H1 (cell line): ENCODE data around the gene ZFP30. TPM values are rescaled to one million over a fixed set of nuclear protein-coding genes. Genes with fewer than 3 reads are reported as not detected.

Source experiments
- CTCF ChIA-PET: fragments of 300-600 bp; sonication (Branson Sonifier 250); formaldehyde crosslinking; loops from one replicate; lab custom pipeline; 2021; ENCODE audit not compliant: partially characterized antibody; lab: Charles Lee
- POLR2A ChIA-PET: fragments of 300-600 bp; sonication (Branson Sonifier 250); formaldehyde crosslinking; loops from one replicate; lab custom pipeline; 2021; ENCODE audit warnings: inconsistent platforms; ENCODE audit not compliant: partially characterized antibody; lab: Charles Lee
- DNase-seq, 2 experiments: peaks; one replicate each; pipeline versions ENCODE4 v3.0.0 to v3.0.0-alpha.2; 2010 to 2022; ENCODE audit warnings: low spot score in 2 of 2, low read depth in 1 of 2, mixed read lengths in 1 of 2
- FAIRE-seq: peaks from 2 replicates; lab custom pipeline; 2011; peaks lifted over from hg19 to GRCh38; lab: Jason Lieb, UNC
- H2AFZ ChIP-seq: 2 replicates; pipeline ENCODE4 v1.8.1; 2012; ENCODE audit warnings: low read length, inconsistent platforms
- H2AK5ac ChIP-seq: 2 replicates; pipeline ENCODE4 v1.6.1; 2013; ENCODE audit warnings: low read depth, low read length
- H2BK120ac ChIP-seq: replicated peaks from 2 replicates; pipeline ENCODE3; 2013; ENCODE audit warnings: low read depth, low read length, inconsistent platforms
- H2BK12ac ChIP-seq: 2 replicates; pipeline ENCODE4 v1.6.1; 2013; ENCODE audit warnings: low read depth, low read length
- H2BK15ac ChIP-seq: 2 replicates; pipeline ENCODE4 v1.6.1; 2013; ENCODE audit warnings: low read length
- H2BK20ac ChIP-seq: 2 replicates; pipeline ENCODE4 v1.6.1; 2013; ENCODE audit warnings: low read length
- H2BK5ac ChIP-seq: 2 replicates; pipeline ENCODE4 v1.6.1; 2013; ENCODE audit warnings: low read depth, low read length
- H3K14ac ChIP-seq: 2 replicates; pipeline ENCODE4 v1.6.1; 2013; ENCODE audit warnings: inconsistent platforms; ENCODE audit not compliant: insufficient read length
- H3K18ac ChIP-seq: 2 replicates; pipeline ENCODE4 v1.6.1; 2013; ENCODE audit warnings: low read length; ENCODE audit errors: extremely low read depth
- H3K23ac ChIP-seq: 2 replicates; pipeline ENCODE4 v1.6.1; 2013; ENCODE audit warnings: inconsistent platforms; ENCODE audit not compliant: insufficient read length
- H3K23me2 ChIP-seq: 2 replicates; pipeline ENCODE4 v1.6.1; 2013; ENCODE audit warnings: low read depth, low read length
- H3K27ac ChIP-seq: 2 replicates; pipeline ENCODE4 v1.6.1; 2011; ENCODE audit warnings: low read depth, low read length, inconsistent platforms
- H3K27me3 ChIP-seq, 4 experiments: replicated peaks in 1 of 4; 1 replicate in 1 of 4; 2 replicates in 3 of 4; pipeline versions ENCODE4 v1.6.1 to v1.8.1; 2011 to 2013; ENCODE audit warnings: low read length in 3 of 4, mild to moderate bottlenecking in 3 of 4, inconsistent platforms in 2 of 4, mixed read lengths in 2 of 4, moderate library complexity in 1 of 4; ENCODE audit not compliant: control insufficient read depth in 3 of 4, insufficient read depth in 3 of 4; ENCODE audit errors: extremely low read depth in 1 of 4
- H3K36me3 ChIP-seq, 4 experiments: 2 replicates each; pipeline versions ENCODE4 v1.6.1 to v1.8.1; 2011 to 2013; ENCODE audit warnings: mild to moderate bottlenecking in 4 of 4, low read length in 3 of 4, moderate library complexity in 2 of 4, control low read depth in 1 of 4, inconsistent platforms in 1 of 4; ENCODE audit not compliant: insufficient read depth in 4 of 4, control insufficient read depth in 2 of 4
- H3K4ac ChIP-seq: replicated peaks from 2 replicates; pipeline ENCODE3; 2013; ENCODE audit warnings: low read length, low read depth, mixed read lengths, inconsistent platforms; ENCODE audit not compliant: insufficient read length
- H3K4me1 ChIP-seq, 4 experiments: replicated peaks in 1 of 4; 1 replicate in 1 of 4; 2 replicates in 3 of 4; pipeline versions ENCODE4 v1.6.1 to v1.8.1; 2011 to 2013; ENCODE audit warnings: low read length in 3 of 4, inconsistent platforms in 2 of 4, mixed read lengths in 1 of 4; ENCODE audit not compliant: insufficient read depth in 4 of 4, control insufficient read depth in 3 of 4
- H3K4me2 ChIP-seq, 2 experiments: 2 replicates each; pipeline versions ENCODE4 v1.6.1 to v1.8.1; 2011 to 2013; ENCODE audit warnings: low read depth in 2 of 2, low read length in 2 of 2, control low read depth in 1 of 2, inconsistent platforms in 1 of 2, mild to moderate bottlenecking in 1 of 2; ENCODE audit not compliant: insufficient read depth in 1 of 2
- H3K4me3 ChIP-seq, 4 experiments: fragments of 200-600, 300-600 bp in 1 of 4; sonication (generic), shearing (Covaris generic), sonication (Bioruptor Twin) in 1 of 4; 2 replicates each; pipeline versions ENCODE4 v1.5.1 to v1.8.1; 2011 to 2016; ENCODE audit warnings: low read length in 4 of 4, low read depth in 3 of 4, control low read depth in 2 of 4, inconsistent platforms in 2 of 4, mild to moderate bottlenecking in 2 of 4, mixed read lengths in 1 of 4, moderate library complexity in 1 of 4; ENCODE audit not compliant: insufficient read depth in 2 of 4; ENCODE audit errors: extremely low read depth in 1 of 4
- H3K56ac ChIP-seq: replicated peaks from 2 replicates; pipeline ENCODE3; 2013; ENCODE audit warnings: low read depth, mild to moderate bottlenecking, mixed read lengths, low read length, inconsistent platforms; ENCODE audit not compliant: insufficient read length
- H3K79me1 ChIP-seq: 2 replicates; pipeline ENCODE4 v1.6.1; 2013; ENCODE audit warnings: low read depth, low read length, control low read depth
- H3K79me2 ChIP-seq, 2 experiments: 2 replicates each; pipeline versions ENCODE4 v1.6.1 to v1.8.1; 2012 to 2013; ENCODE audit warnings: low read length in 2 of 2, mild to moderate bottlenecking in 2 of 2, inconsistent platforms in 1 of 2; ENCODE audit not compliant: insufficient read depth in 2 of 2, control insufficient read depth in 1 of 2
- H3K9ac ChIP-seq, 4 experiments: replicated peaks in 1 of 4; 1 replicate in 1 of 4; 2 replicates in 3 of 4; pipeline versions ENCODE4 v1.6.1 to v1.8.1; 2011 to 2013; ENCODE audit warnings: low read depth in 3 of 4, low read length in 3 of 4, control low read depth in 2 of 4, mild to moderate bottlenecking in 2 of 4, moderate library complexity in 2 of 4, inconsistent platforms in 1 of 4; ENCODE audit errors: extremely low read depth in 1 of 4
- H3K9me3 ChIP-seq, 2 experiments: 2 replicates each; pipeline versions ENCODE4 v1.6.1 to v1.8.1; 2012 to 2013; ENCODE audit warnings: mild to moderate bottlenecking in 2 of 2, moderate library complexity in 2 of 2, control low read depth in 1 of 2, inconsistent platforms in 1 of 2, low read depth in 1 of 2, low read length in 1 of 2, mixed read lengths in 1 of 2; ENCODE audit not compliant: insufficient read depth in 2 of 2
- H4K20me1 ChIP-seq, 2 experiments: replicated peaks in 1 of 2; 2 replicates each; pipeline versions ENCODE3 to v1.8.1; 2011 to 2013; ENCODE audit warnings: inconsistent platforms in 2 of 2, low read length in 2 of 2, mild to moderate bottlenecking in 1 of 2; ENCODE audit not compliant: insufficient read depth in 2 of 2, control insufficient read depth in 1 of 2
- H4K5ac ChIP-seq: 2 replicates; pipeline ENCODE4 v1.6.1; 2013; ENCODE audit warnings: low read length, low read depth, mixed read lengths, inconsistent platforms; ENCODE audit not compliant: insufficient read length
- H4K8ac ChIP-seq: 2 replicates; pipeline ENCODE4 v1.8.0; 2013; ENCODE audit warnings: mild to moderate bottlenecking, moderate library complexity, low read length, inconsistent platforms; ENCODE audit not compliant: insufficient read depth; ENCODE audit errors: extremely low read depth
- H4K91ac ChIP-seq: replicated peaks from 2 replicates; pipeline ENCODE3; 2013; ENCODE audit warnings: low read length, mixed read lengths, inconsistent platforms; ENCODE audit not compliant: insufficient read length
- CHD1 ChIP-seq: IDR thresholded peaks from 2 replicates; pipeline ENCODE4 v1.6.1; 2012; ENCODE audit warnings: low read depth, low read length, improper control_type of control experiment
- CHD2 ChIP-seq: IDR thresholded peaks from 2 replicates; pipeline ENCODE4 v1.6.1; 2012; ENCODE audit warnings: low read length, improper control_type of control experiment
- EP300 ChIP-seq, 2 experiments: IDR thresholded peaks; 1 replicate in 1 of 2; 2 replicates in 1 of 2; pipeline ENCODE4 v1.6.1; 2011 to 2012; ENCODE audit warnings: low read depth in 2 of 2, low read length in 2 of 2, mild to moderate bottlenecking in 2 of 2, borderline replicate concordance in 1 of 2, inconsistent platforms in 1 of 2, moderate library complexity in 1 of 2
- MAX ChIP-seq: IDR thresholded peaks from 2 replicates; pipeline ENCODE4 v1.6.1; 2012; ENCODE audit warnings: inconsistent platforms
- PHF8 ChIP-seq: fragments of 200-600 bp; sonication (generic); conservative IDR thresholded peaks from 2 replicates; pipeline ENCODE4 v1.7.1; 2012; ENCODE audit warnings: low read depth, mild to moderate bottlenecking, inconsistent platforms, low read length, moderate library complexity
- POU5F1 ChIP-seq: IDR thresholded peaks from 2 replicates; pipeline ENCODE4 v1.6.1; 2011; ENCODE audit warnings: low read depth, mild to moderate bottlenecking, low read length, moderate library complexity
- TCF12 ChIP-seq: IDR thresholded peaks from 2 replicates; pipeline ENCODE4 v1.6.1; 2011; ENCODE audit warnings: low read depth, mild to moderate bottlenecking, low read length
- YY1 ChIP-seq: IDR thresholded peaks from 2 replicates; pipeline ENCODE4 v1.6.1; 2011; ENCODE audit warnings: low read depth, mild to moderate bottlenecking, low read length
- ZNF274 ChIP-seq: IDR thresholded peaks from 2 replicates; pipeline ENCODE4 v1.7.0; 2012; ENCODE audit warnings: low read length, borderline replicate concordance; ENCODE audit errors: extremely low read depth
- WGBS, 2 experiments: shearing (Covaris generic) in 1 of 2; methylation state at CpG; one replicate each; pipeline versions ENCODE4 v1.1.6 to v1.1.7; 2013 to 2015; ENCODE audit warnings: low lambda C conversion rate in 2 of 2, mixed read lengths in 2 of 2, inconsistent platforms in 1 of 2, low coverage in 1 of 2, missing lambda C conversion rate in 1 of 2; ENCODE audit not compliant: insufficient replicate concordance in 2 of 2, insufficient coverage in 1 of 2, insufficient read length in 1 of 2; ENCODE audit errors: extremely low coverage in 1 of 2, missing lambda C conversion rate in 1 of 2; 5-methylcytosine and 5-hydroxymethylcytosine counted together
- polyA plus RNA-seq, 7 experiments: library from polyadenylated mRNA; depleted of rRNA in 3 of 7; stranded (reverse) in 5 of 7; unstranded in 2 of 7; fragments of >200 nt in 5 of 7; fragments of 200-250 nt in 2 of 7; gene quantifications; 1 replicate in 5 of 7; 2 replicates in 1 of 7; 4 replicates in 1 of 7; pipeline versions ENCODE4 v1.2.1 to v1.2.3, GENCODE V29; 2011 to 2013; ENCODE audit warnings: missing spikeins in 2 of 7, mixed read lengths in 2 of 7
- total RNA-seq: library from RNA; stranded (reverse); fragmentation: NEBNext Ultra II Directional; extraction: Animal tissue kit (Norgen Biotek cat#: 25700); gene quantifications from 2 replicates; pipeline ENCODE4 v1.2.1, GENCODE V29; 2021

The ZFP30 gene
- total and polyA plus RNA-seq, 2 of the 8 experiments (the other 6 are each of a cell fraction or from before 2014, with no cell fraction given) = 1.4 to 6.1 TPM

GRCh38 chr19:37692956-37693620, 37.8 kb upstream of the ZFP30 start:
- ChIA-PET POLR2A (interaction anchor here (1.1 to 2.3 kb wide), 2 partner anchors 87 to 187 kb away, joined by 3 to 5 read pairs; partner anchors contain the start of genes ZNF573 and ZNF793), CTCF (interaction anchor here (0.9 kb wide), 1 partner anchor 14 kb away, joined by 3 read pairs; no protein-coding TSS in a partner anchor)
- no peak overlapping the region for H4K91ac ChIP-seq
- WGBS, 2 experiments = 86% methylated on average over 11 of the region's 11 CpGs; no CpG with 5 or more reads in 1 of the 2 experiments
- H3K4me3 ChIP-seq = no peak overlapping the region
- H3K9me3 ChIP-seq = no peaks in the 10 kb centered on the region; a peak in 1 of 4 replicates
- no peak overlapping the region for H2BK120ac ChIP-seq
- H2AK5ac ChIP-seq = no peak overlapping the region
- no peak overlapping the region; a peak in 1 of 4 replicates for H3K4me2 ChIP-seq
- H2BK20ac ChIP-seq = no peak overlapping the region
- H3K79me2 ChIP-seq = no peaks in the 10 kb centered on the region
- no peak overlapping the region for H3K4ac ChIP-seq
- no peaks in the 10 kb centered on the region for H3K79me1 ChIP-seq
- peaks cover 0 to 7% of the 10 kb centered on the region in 2 experiments for H4K20me1 ChIP-seq
- H4K5ac ChIP-seq = no peak overlapping the region
- peaks cover 4% of the 10 kb centered on the region for H3K23me2 ChIP-seq
- DNase-seq = no peak
- no peak overlapping the region for H3K27ac ChIP-seq
- H3K18ac ChIP-seq = no peak overlapping the region
- no peak overlapping the region for H2BK12ac ChIP-seq
- no peak overlapping the region for H2AFZ ChIP-seq
- peaks cover 0 to 2% (median 0%) of the 10 kb centered on the region in 4 experiments; a peak in 1 of 7 replicates for H3K4me1 ChIP-seq
- no peak overlapping the region for H4K8ac ChIP-seq
- H2BK15ac ChIP-seq = 0 out of 2 replicates have a peak overlapping the region, but pooled peaks have one; percentile 8
- no peak overlapping the region for H3K9ac ChIP-seq
- FAIRE-seq = no peak
- no peak overlapping the region for H3K23ac ChIP-seq
- peaks cover 1 to 16% (median 9%) of the 10 kb centered on the region in 4 experiments; a peak in 5 of 7 replicates for H3K27me3 ChIP-seq
- no peak for TF ChIP-seq ZNF274
- TF ChIP-seq EP300 (IDR thresholded peaks at IDR 0.05; ENCODE audit: borderline replicate concordance in 1 of 2, low read depth in 2 of 2, low read length in 2 of 2) = no peak
- TF ChIP-seq POU5F1 = no peak
- no peak for TF ChIP-seq CHD2
- no peak for TF ChIP-seq YY1
- TF ChIP-seq CHD1 = no peak
- TF ChIP-seq PHF8 = no peak
- no peak for TF ChIP-seq MAX
- no peak for TF ChIP-seq TCF12
- no peak overlapping the region for H3K14ac ChIP-seq
- H2BK5ac ChIP-seq = no peak overlapping the region
- peaks cover 2 to 14% (median 3%) of the 10 kb centered on the region in 4 experiments; a peak in 5 of 8 replicates for H3K36me3 ChIP-seq
- no peak overlapping the region for H3K56ac ChIP-seq
